HG02678 (cell line): ENCODE results near the gene RPH3AL.

Source experiments
- ATAC-seq: cut with Tn5 transposase; IDR thresholded peaks from one replicate; pipeline ENCODE4 v1.9.1; 2021; ENCODE audit warnings: mild to moderate bottlenecking, moderate library complexity; ENCODE audit not compliant: unreplicated experiment

RPH3AL gene

GRCh38 chr17:352421-353212 lies at the start of gene RPH3AL:
Gene RPH3AL, minus strand, starts transcription at chr17:352807. Its CDS starts 25,264 bp downstream, at chr17:327543.
- ATAC-seq, result no peak

- ATAC-seq, result no peak
These were observed 47.6 kb upstream of the RPH3AL start for GRCh38 chr17:400257-400656.

- ATAC-seq, result no peak
These were observed 44.2 kb upstream of the RPH3AL start for GRCh38 chr17:396788-397187.

GRCh38 chr17:395974-396373 lies 43.4 kb upstream of the RPH3AL start:
- no peak for ATAC-seq

- no peak for ATAC-seq
These were observed 42.6 kb upstream of the RPH3AL start for GRCh38 chr17:395179-395578.

GRCh38 chr17:394718-395095 lies 42.1 kb upstream of the RPH3AL start:
- no peak for ATAC-seq

GRCh38 chr17:393806-394717 lies 41.5 kb upstream of the RPH3AL start:
- no peak for ATAC-seq

GRCh38 chr17:391850-392249 lies 39.2 kb upstream of the RPH3AL start:
- ATAC-seq, result no peak

- ATAC-seq, result no peak
These were observed 37.4 kb upstream of the RPH3AL start for GRCh38 chr17:390025-390424.

- no peak for ATAC-seq
These were observed 35.5 kb upstream of the RPH3AL start for GRCh38 chr17:388087-388486.

GRCh38 chr17:386141-386876 lies 33.7 kb upstream of the RPH3AL start:
- ATAC-seq, result no peak

GRCh38 chr17:385836-386140 lies 33.2 kb upstream of the RPH3AL start:
- no peak for ATAC-seq

GRCh38 chr17:385178-385835 lies 32.7 kb upstream of the RPH3AL start:
- no peak for ATAC-seq

- ATAC-seq, result no peak
These were observed 32.1 kb upstream of the RPH3AL start for GRCh38 chr17:384622-385177.

- no peak for ATAC-seq
These were observed 31.4 kb upstream of the RPH3AL start for GRCh38 chr17:383771-384621.

- no peak for ATAC-seq
These were observed 30.3 kb upstream of the RPH3AL start for GRCh38 chr17:382644-383533.

- ATAC-seq, result no peak
These were observed 29.5 kb upstream of the RPH3AL start for GRCh38 chr17:381941-382643.

GRCh38 chr17:381516-381915 lies 28.9 kb upstream of the RPH3AL start:
- no peak for ATAC-seq
